ENCODE measurements around the gene TMSB10. TPM values are rescaled to one million over a fixed set of nuclear protein-coding genes. Genes with fewer than 3 reads are reported as not detected.
A peak's percentile ranks its signal among the peaks of the same experiment; 100 is the strongest.

TMSB10 gene
- total RNA-seq, 2 experiments from 2014 or later = 869 to 1,901 TPM

DNA sequence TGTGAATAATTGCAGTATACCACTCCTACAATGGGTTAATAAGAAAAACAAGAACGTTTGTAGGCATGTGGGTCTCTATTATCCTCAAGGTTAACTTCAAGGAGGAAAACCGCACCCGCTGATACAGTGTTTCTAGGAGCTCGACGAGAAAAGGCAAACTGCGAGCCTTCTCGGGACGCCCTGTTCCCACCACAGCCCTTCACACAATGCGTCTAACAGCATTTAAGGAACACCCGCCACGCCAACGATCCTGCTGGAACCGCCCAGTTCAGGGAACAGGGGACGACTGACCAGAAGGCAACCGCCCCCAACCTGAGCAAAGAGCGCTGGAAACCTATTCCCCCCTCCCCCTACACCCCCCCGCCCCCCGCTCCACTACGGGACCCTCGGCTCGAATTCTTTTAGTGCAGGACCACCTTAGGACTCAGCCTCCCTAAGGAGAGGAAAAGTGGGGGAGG is 710 bp upstream of the TMSB10 start:
- H3K36me3 ChIP-seq (ENCODE audit: insufficient read depth, low read length) = peaks cover 20% of the 10 kb centered on the region
- POLR2A ChIA-PET = interaction anchor here (0.6 to 2.7 kb wide), 8 partner anchors 15 to 81 kb away, joined by 3 to 6 read pairs (median 3); no protein-coding TSS in a partner anchor
- peaks cover 6% of the 10 kb centered on the region; the same call in 1 of the 2 replicates for H4K20me1 ChIP-seq (ENCODE audit: insufficient read depth, low read length)
- intact Hi-C loops (cut with micrococcal nuclease; ENCODE audit: unreplicated experiment) = loop anchor here (1.0 kb wide), 1 partner anchor 21 kb away; no protein-coding TSS in a partner anchor
- peak overlapping the region; percentile 95 for H3K4me3 ChIP-seq (ENCODE audit: low read depth, low read length, poor library complexity, severe bottlenecking)
- no TSS peak for BruUV-seq (replicated peaks)
- peak overlapping the region; percentile 87 for H2AFZ ChIP-seq (ENCODE audit: low read length)
- CTCF ChIA-PET (ENCODE audit: unreplicated experiment) = no interaction called here
- TF ChIP-seq, protein P1, sequence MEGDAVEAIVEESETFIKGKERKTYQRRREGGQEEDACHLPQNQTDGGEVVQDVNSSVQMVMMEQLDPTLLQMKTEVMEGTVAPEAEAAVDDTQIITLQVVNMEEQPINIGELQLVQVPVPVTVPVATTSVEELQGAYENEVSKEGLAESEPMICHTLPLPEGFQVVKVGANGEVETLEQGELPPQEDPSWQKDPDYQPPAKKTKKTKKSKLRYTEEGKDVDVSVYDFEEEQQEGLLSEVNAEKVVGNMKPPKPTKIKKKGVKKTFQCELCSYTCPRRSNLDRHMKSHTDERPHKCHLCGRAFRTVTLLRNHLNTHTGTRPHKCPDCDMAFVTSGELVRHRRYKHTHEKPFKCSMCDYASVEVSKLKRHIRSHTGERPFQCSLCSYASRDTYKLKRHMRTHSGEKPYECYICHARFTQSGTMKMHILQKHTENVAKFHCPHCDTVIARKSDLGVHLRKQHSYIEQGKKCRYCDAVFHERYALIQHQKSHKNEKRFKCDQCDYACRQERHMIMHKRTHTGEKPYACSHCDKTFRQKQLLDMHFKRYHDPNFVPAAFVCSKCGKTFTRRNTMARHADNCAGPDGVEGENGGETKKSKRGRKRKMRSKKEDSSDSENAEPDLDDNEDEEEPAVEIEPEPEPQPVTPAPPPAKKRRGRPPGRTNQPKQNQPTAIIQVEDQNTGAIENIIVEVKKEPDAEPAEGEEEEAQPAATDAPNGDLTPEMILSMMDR (conservative IDR thresholded peaks at IDR 0.05; ENCODE audit: low read length) = no peak
- no peak for TF ChIP-seq EZH2phosphoT487 (IDR thresholded peaks at IDR 0.05; ENCODE audit: borderline replicate concordance, low read depth, low read length)
- DNase-seq (ENCODE audit: low spot score) = peak; percentile 28
- H3K79me2 ChIP-seq (ENCODE audit: insufficient read depth, low read depth, low read length) = peaks cover 14% of the 10 kb centered on the region
- H3K9me2 ChIP-seq (ENCODE audit: insufficient read depth, low read length) = no peaks in the 10 kb centered on the region
- no peak overlapping the region for H3K27ac ChIP-seq (ENCODE audit: low read depth, low read length, poor library complexity, severe bottlenecking)
- peaks cover 15% of the 10 kb centered on the region for H3K4me1 ChIP-seq (ENCODE audit: insufficient read depth, low read length, poor library complexity, severe bottlenecking)
- H3K9me3 ChIP-seq (ENCODE audit: low read length) = no peaks in the 10 kb centered on the region
- peak overlapping the region; percentile 92 for H3K4me2 ChIP-seq (ENCODE audit: low read length)

DNA sequence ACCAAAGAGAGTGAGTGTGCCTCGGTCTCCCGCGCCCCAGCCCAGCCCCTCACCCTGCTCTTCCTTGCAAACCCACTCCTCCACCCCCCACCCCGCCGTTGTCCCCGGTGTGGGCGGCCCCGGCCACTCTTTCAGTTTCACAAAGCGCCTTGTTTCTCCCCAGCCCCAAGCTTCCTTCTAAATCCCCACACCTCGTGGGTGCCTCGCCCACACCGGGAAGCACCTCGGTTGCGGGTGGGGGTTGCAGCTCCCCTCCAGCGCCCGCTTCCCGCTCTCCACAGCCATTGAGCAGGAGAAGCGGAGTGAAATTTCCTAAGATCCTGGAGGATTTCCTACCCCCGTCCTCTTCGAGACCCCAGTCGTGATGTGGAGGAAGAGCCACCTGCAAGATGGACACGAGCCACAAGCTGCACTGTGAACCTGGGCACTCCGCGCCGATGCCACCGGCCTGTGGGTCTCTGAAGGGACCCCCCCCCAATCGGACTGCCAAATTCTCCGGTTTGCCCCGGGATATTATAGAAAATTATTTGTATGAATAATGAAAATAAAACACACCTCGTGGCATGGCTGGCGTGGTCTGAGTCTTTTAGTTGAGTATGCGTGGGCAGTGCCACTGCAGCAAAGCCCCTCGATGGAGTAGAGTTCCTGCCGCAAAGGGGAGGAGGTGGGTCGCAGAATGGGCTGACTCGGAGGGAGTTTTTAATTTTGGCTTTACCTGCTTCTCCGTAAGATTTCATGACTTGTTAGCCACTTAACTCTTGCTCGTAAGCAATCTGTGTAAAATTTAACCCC is 848 bp downstream of the TMSB10 start:
- CTCF ChIA-PET (ENCODE audit: unreplicated experiment) = interaction anchor here (2.1 kb wide), 1 partner anchor 20 kb away, joined by 12 read pairs; no protein-coding TSS in a partner anchor
- POLR2A ChIA-PET = interaction anchor here (0.6 to 3.7 kb wide), 12 partner anchors 8 to 1714 kb away, joined by 3 to 41 read pairs (median 5); no protein-coding TSS in a partner anchor
- peak overlapping the region; percentile 95 for H3K4me3 ChIP-seq (ENCODE audit: low read depth, low read length, poor library complexity, severe bottlenecking)
- TSS peak; percentile 100 for BruUV-seq (replicated peaks)
- peaks cover 15% of the 10 kb centered on the region for H3K4me1 ChIP-seq (ENCODE audit: insufficient read depth, low read length, poor library complexity, severe bottlenecking)
- H4K20me1 ChIP-seq (ENCODE audit: insufficient read depth, low read length) = peaks cover 6% of the 10 kb centered on the region; the same call in 1 of the 2 replicates
- H3K9me3 ChIP-seq (ENCODE audit: low read length) = no peaks in the 10 kb centered on the region
- no peaks in the 10 kb centered on the region for H3K9me2 ChIP-seq (ENCODE audit: insufficient read depth, low read length)
- no peak overlapping the region for H2AFZ ChIP-seq (ENCODE audit: low read length)
- H3K79me2 ChIP-seq (ENCODE audit: insufficient read depth, low read depth, low read length) = peaks cover 14% of the 10 kb centered on the region
- DNase-seq (ENCODE audit: low spot score) = no peak
- TF ChIP-seq, protein P1 (conservative IDR thresholded peaks at IDR 0.05; ENCODE audit: low read length) = no peak
- TF ChIP-seq EZH2phosphoT487 (IDR thresholded peaks at IDR 0.05; ENCODE audit: borderline replicate concordance, low read depth, low read length) = no peak
- peak overlapping the region; percentile 51 for H3K27ac ChIP-seq (ENCODE audit: low read depth, low read length, poor library complexity, severe bottlenecking)
- H3K36me3 ChIP-seq (ENCODE audit: insufficient read depth, low read length) = peaks cover 20% of the 10 kb centered on the region
- intact Hi-C loops (cut with micrococcal nuclease; ENCODE audit: unreplicated experiment) = no loop called here
- H3K4me2 ChIP-seq (ENCODE audit: low read length) = peak overlapping the region; percentile 92
